Mucosa of stomach (tissue), 1 donor: Measurements from ENCODE around the gene TMEM244.

Experiments used
- H3K27me3 ChIP-seq: one replicate; pipeline ENCODE4 v1.7.0; 2013; ENCODE audit warnings: mild to moderate bottlenecking, low read length; ENCODE audit not compliant: control insufficient read depth, insufficient read depth
- H3K36me3 ChIP-seq: one replicate; pipeline ENCODE4 v1.7.0; 2013; ENCODE audit warnings: low read length; ENCODE audit not compliant: control insufficient read depth, insufficient read depth
- H3K4me1 ChIP-seq: one replicate; pipeline ENCODE4 v1.7.0; 2013; ENCODE audit warnings: mild to moderate bottlenecking, low read length; ENCODE audit not compliant: control insufficient read depth, insufficient read depth
- H3K4me3 ChIP-seq: one replicate; pipeline ENCODE4 v1.7.0; 2013; ENCODE audit warnings: low read length
- H3K9ac ChIP-seq: one replicate; pipeline ENCODE4 v1.7.0; 2013; ENCODE audit warnings: mild to moderate bottlenecking, low read length, moderate library complexity
- H3K9me3 ChIP-seq: one replicate; pipeline ENCODE4 v1.7.0; 2013; ENCODE audit warnings: mild to moderate bottlenecking, low read length, moderate library complexity; ENCODE audit not compliant: control insufficient read depth
- donor health status: Pancreatic carcinoma.

Gene TMEM244, protein sequence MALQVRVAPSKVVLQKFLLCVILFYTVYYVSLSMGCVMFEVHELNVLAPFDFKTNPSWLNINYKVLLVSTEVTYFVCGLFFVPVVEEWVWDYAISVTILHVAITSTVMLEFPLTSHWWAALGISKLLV

DNA sequence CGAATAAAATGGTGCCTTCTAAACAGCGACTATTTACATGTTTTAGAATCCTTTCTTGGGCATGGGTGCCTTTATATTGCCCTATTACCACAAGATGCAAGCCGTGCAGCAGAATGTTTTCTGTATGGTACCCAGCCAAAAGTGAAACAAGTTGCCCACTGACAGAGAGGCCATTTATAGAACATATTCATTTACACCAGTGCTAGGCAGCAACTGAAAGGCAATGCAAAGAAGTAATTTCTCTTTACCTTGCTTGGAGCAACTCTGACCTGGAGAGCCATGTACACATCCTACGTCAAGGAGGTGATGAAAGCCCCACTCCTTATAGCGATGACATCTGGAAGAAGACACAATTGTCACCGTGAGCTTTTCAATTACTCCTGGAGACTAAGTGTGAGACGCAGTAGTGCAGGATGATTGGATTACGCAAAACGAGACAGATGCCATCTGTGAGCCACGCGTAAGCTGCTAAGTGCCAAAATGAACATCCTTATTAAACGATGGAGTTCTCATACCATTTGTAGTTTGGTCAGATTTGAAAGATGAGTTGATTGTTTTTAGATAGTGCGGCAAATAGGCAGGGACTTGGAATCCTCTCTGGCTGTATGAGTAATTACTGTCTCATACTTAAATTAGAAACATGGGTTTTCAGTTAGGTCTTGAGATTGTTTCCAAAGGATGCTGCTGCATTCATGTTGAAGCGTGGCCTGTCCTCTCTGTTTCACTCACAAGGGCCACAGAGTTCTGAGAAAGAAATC is at the start of gene TMEM244:
TSS of gene TMEM244 (minus strand) at position 408 of the 758 bp plus-strand sequence. CDS start at position 281, 127 bp downstream.
- no peak within 1 kb of the TSS for H3K4me3 ChIP-seq
- no peaks in the 10 kb centered on the region for H3K27me3 ChIP-seq
- H3K36me3 ChIP-seq = no peaks in the 10 kb centered on the region
- no peak within 1 kb of the TSS for H3K9ac ChIP-seq
- H3K9me3 ChIP-seq = no peaks in the 10 kb centered on the region
- H3K4me1 ChIP-seq = no peaks in the 10 kb centered on the region

DNA sequence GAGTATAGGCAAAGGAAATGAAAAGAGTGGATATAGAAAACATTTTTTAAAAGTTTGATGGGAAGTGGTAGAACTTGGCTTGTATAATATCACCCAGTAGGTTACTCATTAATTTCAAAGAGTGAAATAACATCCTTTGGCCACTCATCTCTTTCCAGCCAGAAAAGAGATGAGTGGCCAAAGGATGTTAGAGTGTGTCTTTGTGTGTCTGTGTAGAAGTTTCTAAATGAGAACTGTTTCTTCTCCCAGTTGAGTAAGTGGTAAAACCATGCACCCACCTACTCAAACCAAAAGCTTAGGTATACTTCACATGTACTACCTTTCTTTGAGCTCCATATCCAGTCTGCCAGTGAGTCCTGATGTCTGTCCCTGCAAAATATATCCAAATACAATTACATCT is 47.7 kb upstream of the TMEM244 start:
- Histone ChIP-seq H3K9me3 (no peaks in the 10 kb centered on the region), H3K4me1 (no peaks in the 10 kb centered on the region), H3K4me3 (no peak overlapping the region), H3K27me3 (no peaks in the 10 kb centered on the region), H3K9ac (no peak overlapping the region), H3K36me3 (no peaks in the 10 kb centered on the region)

DNA sequence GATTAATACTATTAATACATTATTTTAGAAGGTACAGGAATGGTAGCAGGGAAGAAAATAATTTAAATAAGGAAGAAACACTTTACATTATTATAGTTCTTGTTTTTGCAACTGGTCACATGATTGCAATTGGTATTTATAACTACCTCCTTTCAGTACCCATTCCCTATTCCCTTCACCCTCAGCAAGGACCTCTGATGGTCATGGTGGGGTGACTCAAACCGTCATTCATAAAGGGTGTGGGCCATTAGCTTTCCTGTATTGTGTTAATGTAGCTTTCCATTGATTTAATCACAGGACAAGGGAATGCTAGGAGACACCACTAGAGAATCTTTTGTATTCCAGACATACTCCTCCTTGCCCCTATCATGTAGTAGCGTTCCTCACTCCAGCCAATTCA is 47.2 kb upstream of the TMEM244 start:
- Histone ChIP-seq H3K27me3 (no peaks in the 10 kb centered on the region), H3K36me3 (no peaks in the 10 kb centered on the region), H3K9me3 (no peaks in the 10 kb centered on the region), H3K4me1 (no peaks in the 10 kb centered on the region), H3K9ac (no peak overlapping the region), H3K4me3 (no peak overlapping the region)

DNA sequence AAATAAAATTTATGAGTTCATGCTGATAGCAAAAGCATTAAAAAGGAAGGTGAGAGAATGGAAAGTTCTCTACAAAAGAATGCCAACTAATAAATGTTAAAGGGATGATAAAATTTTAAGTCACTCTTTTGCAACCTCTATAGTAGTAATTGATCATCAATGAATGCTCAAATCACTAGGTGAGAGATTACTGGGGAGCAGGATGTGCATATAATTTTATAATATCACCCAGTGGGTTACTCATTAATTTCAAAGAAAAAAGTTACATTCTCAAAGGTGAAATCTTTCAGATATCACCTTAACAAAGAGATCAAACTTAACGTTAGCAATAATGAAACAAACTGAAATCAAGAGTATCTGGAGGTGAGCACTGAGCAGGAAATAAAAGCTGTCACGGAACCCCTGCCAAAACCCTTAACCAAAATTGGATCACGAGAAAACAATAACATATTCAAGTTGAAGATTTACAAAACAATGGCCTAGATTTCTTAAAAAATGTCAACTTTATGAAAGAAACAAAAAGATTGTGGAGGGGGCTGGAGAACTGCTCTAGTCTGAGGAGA is 45.5 kb upstream of the TMEM244 start:
- Histone ChIP-seq H3K9me3 (no peaks in the 10 kb centered on the region), H3K4me3 (no peak overlapping the region), H3K27me3 (no peaks in the 10 kb centered on the region), H3K9ac (no peak overlapping the region), H3K4me1 (peaks cover 10% of the 10 kb centered on the region), H3K36me3 (no peaks in the 10 kb centered on the region)

DNA sequence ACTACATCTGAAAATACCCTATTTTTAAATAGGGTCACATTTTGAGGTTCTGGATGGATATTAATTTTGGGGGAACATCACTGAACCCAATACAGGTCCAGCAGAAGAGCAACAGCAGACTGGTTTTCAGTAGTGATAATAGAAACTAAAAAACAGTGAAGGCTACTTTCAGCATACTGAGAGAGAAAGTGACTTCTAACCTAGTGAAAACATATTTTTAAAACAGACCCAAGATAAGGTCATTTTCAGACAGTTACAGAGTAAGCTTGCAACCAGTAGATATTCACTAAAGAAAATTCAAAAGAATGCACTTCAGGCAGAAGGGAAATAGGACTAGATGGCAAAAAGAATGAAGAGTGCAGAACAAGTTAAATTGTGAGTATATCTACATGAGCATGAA is 42.0 kb upstream of the TMEM244 start:
- Histone ChIP-seq H3K27me3 (no peaks in the 10 kb centered on the region), H3K4me3 (no peak overlapping the region), H3K9me3 (no peaks in the 10 kb centered on the region), H3K4me1 (peaks cover 10% of the 10 kb centered on the region), H3K36me3 (no peaks in the 10 kb centered on the region), H3K9ac (no peak overlapping the region)

DNA sequence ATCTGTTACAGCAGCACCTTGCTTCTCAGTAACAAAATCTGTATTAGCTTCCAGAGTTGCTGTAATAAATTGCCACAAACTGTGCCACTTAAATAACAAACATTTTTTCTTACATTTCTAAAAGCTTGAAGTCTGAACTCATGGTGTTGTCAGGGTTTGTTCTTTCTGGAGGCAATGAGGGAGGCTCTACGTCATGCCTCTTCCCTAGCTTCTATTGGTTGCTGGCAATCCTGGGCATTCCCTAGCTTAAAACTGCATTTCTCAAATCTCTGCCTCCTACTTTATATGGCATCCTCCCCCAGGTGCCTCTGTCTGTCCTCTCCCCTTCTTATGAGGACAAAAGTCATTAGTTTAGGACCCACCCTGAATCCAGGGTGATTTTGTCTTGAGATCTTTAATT is 41.6 kb upstream of the TMEM244 start:
- H3K4me1 ChIP-seq = peaks cover 10% of the 10 kb centered on the region
- H3K4me3 ChIP-seq = no peak overlapping the region
- no peak overlapping the region for H3K9ac ChIP-seq
- no peaks in the 10 kb centered on the region for H3K36me3 ChIP-seq
- no peaks in the 10 kb centered on the region for H3K27me3 ChIP-seq
- no peaks in the 10 kb centered on the region for H3K9me3 ChIP-seq

DNA sequence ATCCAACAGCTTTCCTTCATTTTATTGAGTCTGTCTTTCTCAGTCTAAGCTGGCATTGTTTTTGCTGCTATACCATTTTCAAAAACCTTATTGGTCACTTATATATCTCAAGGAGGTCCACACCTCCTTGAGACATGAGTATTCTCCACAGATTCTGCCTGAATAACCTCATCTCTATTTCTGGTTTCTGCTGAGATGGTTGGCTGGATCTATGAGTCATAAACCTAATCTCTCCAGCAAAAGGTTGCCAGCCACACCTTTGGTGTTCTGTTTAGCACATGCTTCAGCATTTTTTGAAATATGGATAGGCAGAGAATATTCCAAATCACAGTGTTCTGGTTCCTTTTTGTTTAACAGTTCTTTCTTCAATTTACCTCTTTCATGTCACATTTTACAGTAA is 40.8 kb upstream of the TMEM244 start:
- H3K9me3 ChIP-seq = no peaks in the 10 kb centered on the region
- no peaks in the 10 kb centered on the region for H3K27me3 ChIP-seq
- H3K4me1 ChIP-seq = peaks cover 10% of the 10 kb centered on the region
- H3K36me3 ChIP-seq = no peaks in the 10 kb centered on the region
- no peak overlapping the region for H3K4me3 ChIP-seq
- no peak overlapping the region for H3K9ac ChIP-seq

DNA sequence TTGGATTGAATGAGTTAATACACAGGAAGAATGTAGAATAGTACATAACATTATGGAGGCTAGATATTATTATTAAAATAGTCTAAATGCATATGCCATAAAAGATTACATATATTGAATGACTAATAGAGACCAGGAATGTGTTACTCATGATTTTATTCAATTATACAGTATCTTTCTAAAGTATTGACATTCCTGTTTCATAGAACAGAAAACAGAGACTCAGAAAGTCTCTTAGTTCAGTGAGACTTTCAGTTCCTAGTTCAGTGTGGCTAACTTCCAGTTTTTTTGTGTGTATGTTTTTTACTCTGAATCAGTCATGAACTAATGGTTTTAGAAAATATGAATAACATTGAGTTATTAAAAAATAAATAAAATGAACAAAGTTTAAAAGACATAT is 34.6 kb upstream of the TMEM244 start:
- no peak overlapping the region for H3K9ac ChIP-seq
- H3K9me3 ChIP-seq = no peaks in the 10 kb centered on the region
- H3K4me1 ChIP-seq = no peaks in the 10 kb centered on the region
- no peak overlapping the region for H3K4me3 ChIP-seq
- no peaks in the 10 kb centered on the region for H3K36me3 ChIP-seq
- no peaks in the 10 kb centered on the region for H3K27me3 ChIP-seq

DNA sequence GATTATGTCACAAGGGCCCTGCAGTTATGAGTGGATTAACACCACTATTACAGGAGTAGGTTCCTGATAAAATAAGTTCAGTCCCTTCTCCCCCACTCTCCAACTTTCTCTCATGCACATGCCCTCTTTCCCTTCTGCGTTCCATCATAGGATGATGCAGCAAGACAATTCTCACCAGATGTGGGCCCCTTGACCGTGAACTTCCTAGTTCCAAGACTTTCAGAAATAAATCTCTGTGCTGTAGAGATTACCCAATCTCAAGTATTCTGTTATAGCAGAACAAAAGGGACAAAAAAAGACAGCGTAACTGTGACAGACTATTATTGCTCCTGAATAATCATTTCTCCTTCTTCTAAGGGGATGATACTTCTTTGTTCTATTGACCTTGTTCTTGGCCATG is 33.8 kb upstream of the TMEM244 start:
- Histone ChIP-seq H3K36me3 (no peaks in the 10 kb centered on the region), H3K9ac (no peak overlapping the region), H3K9me3 (no peaks in the 10 kb centered on the region), H3K4me3 (no peak overlapping the region), H3K4me1 (no peaks in the 10 kb centered on the region), H3K27me3 (no peaks in the 10 kb centered on the region)

DNA sequence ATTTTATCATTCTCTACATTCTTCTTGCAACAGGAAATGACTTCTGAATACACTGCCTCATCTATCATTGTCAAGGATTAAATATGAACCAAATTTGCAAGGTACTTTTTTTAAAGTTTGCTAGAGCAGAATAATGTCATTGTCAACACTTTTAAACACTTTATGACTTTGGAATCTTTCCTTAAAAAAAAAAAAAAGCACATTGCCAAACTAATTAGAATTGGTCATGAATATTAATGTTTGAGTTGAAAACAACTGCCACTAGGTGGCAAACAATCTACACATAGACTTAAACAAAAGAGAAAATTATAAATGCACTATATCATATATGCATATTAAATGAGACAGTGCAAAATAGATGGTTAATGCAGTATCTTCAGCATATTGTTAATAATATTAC is 32.5 kb upstream of the TMEM244 start:
- Histone ChIP-seq H3K36me3 (no peaks in the 10 kb centered on the region), H3K27me3 (no peaks in the 10 kb centered on the region), H3K4me3 (no peak overlapping the region), H3K9me3 (no peaks in the 10 kb centered on the region), H3K4me1 (no peaks in the 10 kb centered on the region), H3K9ac (no peak overlapping the region)

DNA sequence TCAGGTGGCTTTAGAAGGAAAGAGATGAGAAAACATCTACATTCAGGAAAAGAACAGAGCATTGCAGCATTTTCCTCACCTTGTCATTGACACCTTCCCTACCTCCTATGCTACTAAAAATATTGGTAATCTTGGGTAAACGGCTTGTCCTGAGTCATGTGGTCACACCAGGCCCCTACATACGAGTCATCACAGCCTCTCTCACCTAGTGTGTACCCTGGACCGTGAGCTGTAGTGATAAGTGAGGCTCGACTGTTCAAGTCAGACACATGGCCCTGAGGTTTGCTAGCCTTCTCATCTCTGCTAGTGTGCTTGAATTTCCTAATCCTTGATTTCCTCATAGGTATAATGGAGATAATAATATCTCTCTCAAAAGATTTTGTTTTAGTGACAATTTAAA is 29.6 kb upstream of the TMEM244 start:
- Histone ChIP-seq H3K4me3 (no peak overlapping the region), H3K9ac (no peak overlapping the region), H3K27me3 (no peaks in the 10 kb centered on the region), H3K4me1 (no peaks in the 10 kb centered on the region), H3K36me3 (no peaks in the 10 kb centered on the region), H3K9me3 (no peaks in the 10 kb centered on the region)

DNA sequence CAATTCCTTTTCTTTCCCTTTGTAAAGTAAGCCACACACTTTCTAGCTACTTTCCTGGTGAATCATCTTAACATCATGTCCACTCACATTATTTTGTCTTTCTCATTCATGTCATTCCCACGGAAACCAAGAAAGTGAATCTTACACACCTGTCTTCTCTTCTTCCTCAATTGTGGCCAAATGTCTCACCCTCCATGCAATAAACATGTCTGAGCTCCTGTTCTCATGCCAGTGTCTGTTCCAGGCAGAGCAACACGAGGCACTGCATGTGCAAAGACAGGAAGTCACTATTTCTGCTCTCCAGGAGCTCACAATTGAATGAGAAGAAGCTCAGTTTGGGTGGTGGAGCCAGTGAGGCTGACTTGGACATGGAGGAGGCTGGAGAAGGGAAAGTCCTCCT is 29.0 kb upstream of the TMEM244 start:
- no peaks in the 10 kb centered on the region for H3K9me3 ChIP-seq
- no peaks in the 10 kb centered on the region for H3K4me1 ChIP-seq
- H3K4me3 ChIP-seq = no peak overlapping the region
- H3K27me3 ChIP-seq = no peaks in the 10 kb centered on the region
- H3K9ac ChIP-seq = no peak overlapping the region
- no peaks in the 10 kb centered on the region for H3K36me3 ChIP-seq
